Ammon's horn (tissue), 1 donor: ENCODE results near the gene PRDM16.
A peak's percentile ranks its signal among the peaks of the same experiment; 100 is the strongest.

Source experiments
- DNase-seq: peaks from one replicate; pipeline ENCODE4 v3.0.0-alpha.2; 2016; ENCODE audit warnings: low spot score

Gene PRDM16

DNA sequence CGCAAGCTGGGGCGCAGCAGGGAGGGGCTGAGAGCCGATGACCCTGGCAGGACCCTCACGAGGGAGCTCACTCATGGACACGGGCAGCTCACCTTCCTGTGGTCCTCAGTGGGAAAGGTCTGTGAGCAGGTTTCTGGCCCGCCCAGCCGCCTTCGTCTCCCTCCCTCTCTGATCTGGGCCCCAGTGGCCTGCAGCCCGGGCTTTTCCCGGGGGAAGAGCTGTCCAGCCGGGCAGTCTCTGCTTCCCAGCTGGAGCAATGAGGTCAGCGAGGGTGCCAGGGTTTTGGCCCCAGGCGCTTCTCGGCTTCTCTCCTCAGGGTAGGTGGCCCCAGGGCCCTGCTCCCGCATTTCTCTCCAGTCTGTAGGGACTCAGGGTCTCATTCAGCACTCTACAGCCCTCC lies 363.3 kb downstream of the PRDM16 start:
- DNase-seq: no peak

GRCh38 chr1:3433076-3433475 lies 364.1 kb downstream of the PRDM16 start:
- no peak for DNase-seq

DNA sequence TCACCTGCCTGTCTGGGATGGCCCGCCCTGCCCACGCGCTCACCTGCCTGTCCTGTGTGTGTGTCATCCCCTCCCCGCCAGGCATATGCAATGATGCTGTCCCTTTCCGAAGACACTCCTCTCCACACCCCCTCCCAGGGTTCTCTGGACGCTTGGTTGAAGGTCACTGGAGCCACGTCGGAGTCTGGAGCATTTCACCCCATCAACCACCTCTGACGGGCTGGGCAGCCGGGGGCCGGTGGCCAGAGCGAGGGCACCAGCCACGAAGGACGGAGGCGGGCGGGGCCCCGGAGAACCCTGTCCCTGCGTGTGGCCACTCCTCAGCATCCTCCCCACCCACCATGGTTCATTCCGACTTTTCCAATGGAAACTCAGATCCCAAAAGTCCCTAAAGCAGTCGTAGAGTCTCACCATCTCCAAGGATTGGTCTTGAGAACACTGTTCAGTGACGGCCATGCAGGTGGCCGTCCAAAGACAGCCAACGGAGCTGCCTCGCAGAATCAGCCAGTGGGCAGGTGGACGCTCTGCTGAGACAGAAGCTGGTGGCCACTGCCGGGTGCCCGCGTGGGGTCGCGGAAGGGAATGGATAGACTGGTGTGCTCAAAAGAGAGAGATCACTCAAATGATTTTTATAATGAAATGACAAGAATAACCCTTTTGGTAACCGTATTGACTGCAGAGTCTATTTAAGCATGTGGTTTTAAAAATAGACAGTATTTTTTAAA lies 364.8 kb downstream of the PRDM16 start:
- DNase-seq: no peak

DNA sequence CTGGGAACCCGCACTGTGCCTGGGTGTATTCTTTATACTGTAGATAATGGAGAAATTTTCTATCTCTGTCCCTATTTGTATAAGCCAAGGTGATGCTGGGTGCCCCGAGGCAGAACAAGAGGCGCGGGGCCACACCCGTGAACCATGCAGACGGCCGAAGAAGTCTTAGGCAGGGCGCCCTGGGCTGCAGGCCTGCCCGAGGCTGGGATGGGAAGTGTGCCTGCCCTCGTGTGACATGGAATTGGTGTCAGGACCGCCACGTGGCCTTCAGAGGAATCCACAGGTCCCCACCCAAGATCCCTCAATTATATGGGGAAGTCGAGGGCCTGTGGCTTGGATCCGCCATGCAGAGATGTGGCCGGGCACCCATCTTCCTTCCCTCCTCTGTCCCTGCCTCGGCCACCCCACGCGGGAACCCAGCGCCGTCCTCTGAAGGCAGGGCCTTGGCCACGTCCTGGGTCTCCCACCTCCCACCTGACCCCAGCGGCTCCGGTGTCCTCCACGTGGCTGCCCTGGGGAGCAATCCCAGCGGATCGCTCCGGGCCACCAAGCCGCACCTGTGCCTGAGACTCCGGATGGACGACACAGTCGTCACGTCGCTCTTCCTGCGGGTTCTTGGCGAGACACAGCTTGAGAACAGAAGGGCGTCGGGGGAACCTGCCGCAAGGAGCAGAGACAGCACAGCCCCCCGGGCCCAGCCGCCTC lies 365.6 kb downstream of the PRDM16 start:
- DNase-seq: no peak

GRCh38 chr1:3435666-3436065 lies 366.7 kb downstream of the PRDM16 start:
- no peak for DNase-seq

- DNase-seq: no peak
Measured at GRCh38 chr1:3436451-3436850, 367.4 kb downstream of the PRDM16 start.

DNA sequence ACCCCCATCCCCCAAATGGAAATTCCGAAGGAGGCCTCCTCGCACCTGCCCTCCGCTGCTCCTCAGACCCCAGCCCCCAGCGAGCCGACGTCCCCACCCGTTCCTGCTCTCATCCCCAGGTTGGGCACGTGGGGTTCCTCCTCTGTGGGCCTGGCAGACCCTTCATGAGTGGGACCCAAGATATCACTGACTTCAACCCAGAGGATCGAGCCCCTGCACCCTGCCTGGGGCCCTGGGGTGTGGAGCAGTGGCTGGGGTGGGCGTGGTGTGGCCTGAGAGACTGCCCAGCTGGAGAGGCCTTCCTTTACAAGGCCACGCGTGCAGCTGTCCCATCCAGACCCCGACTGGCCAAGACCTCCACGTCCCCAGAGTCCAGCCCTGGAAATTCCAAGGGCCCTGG lies 367.9 kb downstream of the PRDM16 start:
- DNase-seq: no peak

DNA sequence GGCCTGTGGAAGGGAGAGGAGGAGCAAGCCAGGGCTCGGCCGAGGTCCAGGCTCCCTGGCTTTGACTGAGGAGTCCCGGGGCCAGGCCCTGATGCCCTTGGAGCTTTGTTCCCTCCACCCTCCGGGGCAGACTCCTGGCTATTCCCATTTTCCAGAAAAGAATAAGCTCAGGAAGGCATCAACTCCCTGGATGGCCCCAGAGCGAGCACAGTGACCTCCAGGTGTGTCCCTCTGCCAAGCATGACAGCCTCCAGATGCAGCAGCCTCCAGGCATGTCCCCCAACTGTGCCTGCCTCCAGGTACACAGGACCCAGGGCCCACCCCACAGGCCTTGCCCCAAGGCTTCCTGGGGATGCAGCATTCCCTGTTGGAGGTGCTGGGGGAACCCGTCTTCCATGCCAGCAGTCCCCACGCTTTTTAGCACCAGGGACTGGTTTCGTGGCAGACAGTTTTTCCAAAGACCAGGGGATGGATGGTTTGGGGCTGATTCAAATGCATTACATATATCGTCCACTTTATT lies 369.7 kb downstream of the PRDM16 start:
- DNase-seq: no peak

GRCh38 chr1:3439346-3440299 lies 370.6 kb downstream of the PRDM16 start:
- DNase-seq: no peak

DNA sequence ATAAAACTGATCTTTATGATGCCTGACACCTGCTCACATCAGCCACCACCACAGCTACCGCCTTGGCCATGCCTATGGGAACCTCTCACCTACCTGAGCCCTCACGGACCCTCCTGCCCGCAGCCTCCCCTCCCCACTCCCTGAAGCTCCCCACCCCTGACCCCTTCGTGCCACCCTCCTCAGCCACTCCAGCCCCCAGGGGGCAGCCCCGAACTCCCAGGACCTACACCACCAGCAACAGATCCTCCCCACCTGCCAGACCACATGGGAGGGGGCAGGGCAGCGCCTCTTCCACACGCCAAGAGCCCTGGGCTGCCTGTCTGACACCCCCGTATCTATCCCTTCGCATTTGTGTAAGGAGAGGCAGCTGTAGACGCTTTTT lies 371.3 kb downstream of the PRDM16 start:
- no peak for DNase-seq

GRCh38 chr1:3440711-3441409 lies 371.9 kb downstream of the PRDM16 start:
- no peak for DNase-seq

- DNase-seq: peak; percentile 77
Measured at GRCh38 chr1:3441410-3441847, 372.4 kb downstream of the PRDM16 start.

- DNase-seq: no peak
Measured at GRCh38 chr1:3441880-3442279, 372.9 kb downstream of the PRDM16 start.

DNA sequence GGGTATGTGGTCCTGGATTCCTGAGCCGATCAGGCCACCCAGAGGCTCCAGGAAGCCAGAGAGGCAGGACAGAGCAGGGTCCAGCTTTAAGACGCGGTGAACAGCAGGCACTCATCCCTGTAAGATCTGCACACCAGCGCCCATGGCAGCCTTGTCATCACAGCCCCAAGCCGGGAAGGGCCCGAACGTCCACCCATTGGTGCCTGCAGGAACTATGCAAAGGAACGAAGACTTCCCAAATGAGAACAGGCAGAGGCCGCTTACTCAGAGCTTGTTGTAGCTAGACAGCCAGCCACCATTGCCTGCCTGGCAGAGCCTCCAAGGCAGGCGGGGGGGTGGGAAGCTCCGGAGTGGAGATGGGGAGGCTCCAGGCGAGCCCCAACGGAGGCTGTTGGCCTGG lies 373.3 kb downstream of the PRDM16 start:
- DNase-seq: no peak

GRCh38 chr1:3442901-3443300 lies 373.9 kb downstream of the PRDM16 start:
- DNase-seq: no peak

DNA sequence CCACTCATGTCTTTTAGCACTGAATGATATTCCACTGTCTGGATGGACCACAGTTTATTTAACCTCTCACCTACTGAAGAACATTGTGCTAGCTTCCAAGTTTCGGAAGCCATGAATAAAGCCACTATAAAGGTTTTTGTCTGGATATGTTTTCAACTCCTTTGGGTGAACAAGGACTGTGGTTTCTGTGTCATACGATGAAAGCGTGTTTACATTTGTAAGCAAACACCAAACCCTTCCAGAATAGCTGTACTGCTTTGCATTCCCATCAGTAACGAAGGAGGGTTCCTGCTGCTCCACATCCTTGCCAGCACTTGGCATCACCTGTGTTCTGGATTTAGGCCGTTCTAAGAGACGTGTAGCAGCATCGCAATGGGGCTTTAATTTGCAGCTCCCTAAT lies 374.8 kb downstream of the PRDM16 start:
- DNase-seq: no peak

DNA sequence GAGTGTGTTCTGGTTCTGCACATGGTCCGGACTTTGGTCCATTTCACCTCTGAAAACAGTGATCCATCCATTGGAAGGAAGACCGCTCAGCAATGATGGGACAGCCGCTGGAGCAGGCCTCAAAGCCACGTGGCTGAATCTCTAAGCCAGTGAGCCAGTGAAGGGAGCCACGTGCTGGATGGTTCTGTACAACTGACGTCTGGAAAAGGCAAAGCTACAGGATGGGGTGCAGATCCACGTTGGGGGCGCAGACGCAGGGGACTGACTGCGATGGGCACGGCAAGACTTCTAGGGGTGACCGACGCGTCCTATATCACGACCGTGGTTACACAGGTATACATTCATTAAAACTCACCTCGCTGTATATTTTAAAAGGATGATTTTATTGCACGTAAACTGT lies 375.3 kb downstream of the PRDM16 start:
- no peak for DNase-seq

DNA sequence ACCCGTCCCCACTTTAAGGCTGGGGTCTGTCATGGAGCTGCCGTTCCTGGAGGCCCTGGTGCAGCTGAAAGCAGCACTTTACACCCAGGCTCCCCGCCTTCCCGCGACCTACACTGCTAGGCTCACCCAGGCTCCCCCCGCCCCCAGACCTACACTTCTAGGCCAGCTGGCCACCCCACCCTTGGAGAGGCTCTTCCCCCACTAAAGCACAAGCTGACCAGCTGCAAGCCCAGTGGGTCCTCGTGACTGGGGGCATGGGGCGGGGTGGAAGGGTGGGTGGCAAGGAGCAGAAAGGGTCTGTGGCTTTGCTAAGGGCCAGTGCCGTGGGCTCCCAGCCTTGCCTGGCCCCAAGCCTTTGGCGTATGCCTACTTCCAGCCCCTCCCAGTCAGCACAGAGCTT lies 375.7 kb downstream of the PRDM16 start:
- peak; percentile 44 for DNase-seq

- DNase-seq: no peak
Measured at GRCh38 chr1:3450202-3450863, 381.3 kb downstream of the PRDM16 start.

DNA sequence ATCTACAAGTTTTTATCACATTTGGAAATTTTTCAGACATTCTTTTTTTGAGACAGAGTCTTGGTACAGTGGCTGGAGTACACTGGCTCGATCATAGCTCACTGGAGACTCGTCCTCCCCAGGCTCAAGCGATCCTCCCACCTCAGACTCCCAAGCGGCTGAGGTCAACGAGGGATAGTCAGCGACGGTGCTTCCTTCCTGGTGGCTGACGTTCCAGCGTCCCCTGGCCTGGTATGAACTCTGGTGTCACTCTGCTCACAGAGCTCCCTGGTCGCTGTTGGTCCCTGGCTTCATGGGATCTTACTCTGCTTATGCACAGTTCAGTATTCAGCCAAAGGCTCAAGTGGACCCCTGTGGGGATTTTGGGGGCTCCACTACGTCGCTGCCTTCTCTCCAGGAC lies 382.0 kb downstream of the PRDM16 start:
- no peak for DNase-seq
